Stimulated activated CD4-positive, alpha-beta T cell treated with anti-CD3 and anti-CD28 coated beads, Interleukin-15, amount 100 ng/mL, for 24 hours (primary cell): ENCODE results near the gene SIK3.
A peak's percentile ranks its signal among the peaks of the same experiment; 100 is the strongest.
"Not testable (repeated sequence)": the region's sequence is repeated elsewhere in the genome, so short reads cannot be mapped to it uniquely, and the experiment has no call there.

Experiments
- DNase-seq: peaks from one replicate; pipeline ENCODE4 v3.0.0-alpha.2; 2020

Gene SIK3

DNA sequence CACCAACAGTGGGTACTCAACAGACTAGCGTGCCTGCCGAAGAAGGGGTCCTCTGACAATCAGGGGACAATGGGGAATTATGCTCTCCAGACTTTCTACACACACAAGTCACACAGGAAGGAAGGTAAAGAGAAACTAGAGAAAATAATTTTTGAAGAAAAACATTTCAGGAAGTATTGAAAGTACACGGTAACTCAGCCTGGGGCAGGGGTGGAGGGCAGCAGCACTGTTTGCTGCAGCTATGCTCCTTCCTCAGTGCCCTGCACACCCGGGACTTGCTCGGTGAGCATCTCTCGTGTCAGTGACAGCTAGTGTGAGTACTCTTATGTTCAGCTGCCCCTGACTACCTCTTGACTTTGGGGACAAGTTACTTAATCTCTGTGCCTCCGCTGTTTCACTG is 242.8 kb downstream of the SIK3 start:
- no peak for DNase-seq

- peak; percentile 67 for DNase-seq
Measured at GRCh38 chr11:116853461-116854073, 244.7 kb downstream of the SIK3 start.

- DNase-seq, result no peak
Measured at GRCh38 chr11:116852261-116853031, 245.8 kb downstream of the SIK3 start.

GRCh38 chr11:116851626-116852025 is 246.6 kb downstream of the SIK3 start:
- peak; percentile 50 for DNase-seq

- no peak for DNase-seq
Measured at GRCh38 chr11:116849486-116849885, 248.7 kb downstream of the SIK3 start.

- DNase-seq, result no peak
Measured at GRCh38 chr11:116849060-116849459, 249.2 kb downstream of the SIK3 start.

GRCh38 chr11:116847612-116848011 is 250.6 kb downstream of the SIK3 start:
- DNase-seq, result no peak

DNA sequence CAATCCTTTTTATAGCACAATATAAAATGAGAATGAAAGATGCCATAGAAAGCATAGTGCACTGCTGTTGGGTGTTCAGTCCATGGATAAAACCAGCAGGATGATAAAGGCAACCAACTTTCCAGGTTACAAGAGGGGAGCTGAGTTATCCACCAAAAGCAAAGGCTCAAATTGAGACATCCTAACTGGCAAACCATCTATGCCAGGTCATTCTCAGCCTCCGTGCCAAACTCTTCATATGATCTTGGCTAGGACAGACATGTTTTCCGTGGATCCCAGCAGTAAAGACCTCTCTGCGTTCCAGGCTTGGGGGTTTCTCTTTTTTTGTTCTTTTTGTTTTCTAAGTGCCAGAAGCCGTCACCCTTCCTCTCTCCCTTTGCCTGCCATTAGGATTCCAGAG is 253.5 kb downstream of the SIK3 start:
- no peak for DNase-seq

DNA sequence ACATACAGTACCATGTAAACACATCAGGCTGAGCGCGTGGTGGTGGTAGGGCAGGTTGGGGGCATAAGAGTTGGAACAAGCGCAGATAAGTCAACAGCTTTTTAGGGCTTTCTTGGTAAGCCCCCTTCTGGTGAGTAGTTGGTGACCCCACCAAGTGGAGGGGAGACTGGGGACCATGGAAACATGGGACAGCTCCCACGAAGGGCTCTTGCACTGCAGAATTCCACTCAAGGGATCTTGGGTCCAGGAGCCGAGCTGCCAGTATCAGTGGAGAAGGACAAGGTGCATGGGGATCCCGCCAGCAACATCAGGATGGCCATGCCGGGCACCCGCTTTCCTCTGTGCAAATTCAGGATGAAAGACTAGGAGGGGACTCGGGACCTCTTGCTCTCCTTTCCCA is 254.6 kb downstream of the SIK3 start:
- DNase-seq, result no peak

GRCh38 chr11:116842909-116843308 is 255.3 kb downstream of the SIK3 start:
- no peak for DNase-seq

DNA sequence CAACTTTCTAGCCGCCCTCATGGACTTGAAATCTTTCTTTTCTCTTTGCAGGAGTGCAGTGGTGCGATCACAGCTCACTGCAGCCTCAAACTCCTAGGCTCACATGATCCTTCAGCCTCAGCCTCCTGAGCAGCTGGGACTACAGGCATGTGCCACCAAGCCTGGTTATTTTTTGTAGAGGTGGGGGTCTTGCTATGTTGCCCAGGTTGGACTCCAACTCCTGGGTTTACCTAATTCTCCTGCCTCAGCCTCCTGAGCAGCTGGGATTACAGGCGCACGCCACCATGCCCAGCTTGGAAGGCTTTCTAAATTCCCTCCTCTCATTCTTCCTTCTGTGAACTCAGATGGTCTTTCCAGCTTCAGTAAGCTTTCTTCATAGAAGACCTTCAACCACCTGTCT is 256.1 kb downstream of the SIK3 start:
- no peak for DNase-seq

DNA sequence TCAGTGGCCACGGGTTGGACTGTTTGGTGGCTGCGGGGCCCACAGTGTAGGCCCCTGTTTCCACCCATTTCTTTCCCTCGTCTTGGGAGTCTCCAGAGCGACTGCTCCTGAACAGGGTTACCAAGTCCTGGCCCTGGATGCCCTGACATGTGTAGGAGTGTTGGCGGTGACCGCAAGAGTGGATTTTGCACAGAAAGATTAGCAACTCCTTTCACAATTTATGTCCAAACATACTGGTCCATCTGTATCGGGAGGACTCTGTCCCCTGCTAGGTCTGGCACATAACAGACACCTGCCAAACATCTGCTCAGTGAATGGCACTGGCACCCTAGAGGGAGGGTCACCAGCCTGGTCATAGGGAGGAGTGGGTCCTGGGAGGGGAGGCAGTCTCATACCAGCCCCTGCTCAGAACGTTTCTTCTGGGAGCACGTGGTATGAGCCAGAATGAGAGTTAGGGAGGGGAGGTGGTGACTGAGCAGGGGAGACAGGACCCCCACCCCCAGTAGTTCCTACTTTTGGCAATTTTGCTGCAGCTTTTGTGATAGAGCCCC is 257.4 kb downstream of the SIK3 start:
- DNase-seq, result no peak

- no peak for DNase-seq
Measured at GRCh38 chr11:116840224-116840745, 257.9 kb downstream of the SIK3 start.

DNA sequence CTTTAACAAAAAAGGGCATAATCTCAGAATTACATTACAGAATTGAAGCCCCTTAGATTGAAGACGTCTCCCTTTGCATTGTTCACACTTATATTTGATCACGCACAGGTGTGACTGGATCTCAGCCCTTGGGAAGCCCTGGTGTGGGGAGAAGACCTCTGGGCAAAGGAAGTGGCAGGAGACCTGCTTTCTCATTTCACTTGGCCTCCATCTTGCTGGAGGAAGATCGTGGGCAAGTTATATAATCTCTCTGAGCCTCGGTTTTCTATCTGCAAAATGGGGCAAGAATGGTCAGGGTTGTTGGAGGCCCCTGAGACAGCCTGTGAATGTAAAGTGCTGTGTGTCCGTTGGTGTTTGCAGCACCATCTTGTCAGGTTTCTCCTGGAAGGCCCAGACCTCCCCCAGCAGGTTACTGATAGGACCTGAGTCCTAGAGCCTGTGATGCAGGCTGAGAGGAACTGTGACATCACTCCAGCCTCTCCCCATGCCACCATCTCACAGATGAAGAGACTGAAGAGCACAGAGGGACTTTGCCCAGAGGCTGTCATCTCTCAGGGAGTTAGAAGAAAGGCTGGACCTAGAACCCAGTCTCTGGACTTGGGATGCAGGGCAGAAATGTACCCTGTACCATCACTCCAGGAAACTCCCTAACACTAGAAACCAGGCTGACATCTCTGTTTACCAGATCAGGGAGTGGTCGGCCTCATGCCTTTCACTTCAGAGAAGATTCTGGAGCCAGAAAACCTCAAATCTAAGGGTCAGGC is 259.7 kb downstream of the SIK3 start:
- no peak for DNase-seq

DNA sequence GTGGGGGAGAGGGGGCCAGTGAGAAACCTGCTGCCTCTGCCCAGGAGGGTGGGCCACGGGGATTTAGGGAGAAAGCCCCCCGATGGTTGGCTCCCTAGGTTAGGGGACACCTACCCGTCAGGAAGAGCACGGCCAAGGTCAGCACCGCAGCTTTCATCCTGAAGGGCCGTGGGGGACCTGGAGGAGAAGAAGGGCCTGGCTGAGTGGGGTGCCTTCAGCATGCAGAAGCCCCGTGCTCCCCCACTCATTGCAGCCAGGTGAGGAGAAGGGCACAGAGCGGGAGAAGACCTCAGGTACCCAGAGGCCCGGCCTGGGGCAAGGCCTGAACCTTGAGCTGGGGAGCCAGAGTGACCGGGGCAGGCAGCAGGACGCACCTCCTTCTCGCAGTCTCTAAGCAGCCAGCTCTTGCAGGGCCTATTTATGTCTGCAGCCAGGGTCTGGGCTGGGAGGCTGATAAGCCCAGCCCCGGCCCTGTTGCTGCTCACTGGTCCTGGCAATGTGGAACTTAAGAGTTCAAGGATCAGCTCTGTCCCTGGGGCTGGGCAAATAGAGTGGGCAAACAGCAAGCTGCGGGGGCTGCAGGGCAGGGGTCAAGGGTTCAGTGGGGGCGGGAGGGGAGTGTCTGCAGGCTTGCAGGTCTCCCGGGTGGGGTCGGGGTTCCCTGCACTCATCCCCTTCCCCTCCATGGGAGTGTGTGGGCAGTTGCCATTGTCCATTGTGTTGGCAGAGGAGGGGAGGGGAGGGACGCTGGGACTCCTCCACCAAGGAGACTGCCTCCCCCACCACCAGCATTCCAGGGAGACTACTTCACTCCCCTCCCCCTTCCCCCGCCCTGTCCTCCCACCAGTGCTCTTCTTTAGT is 260.8 kb downstream of the SIK3 start, which contains the start of gene APOA1:
TSS of gene APOA1 (minus strand) at position 392 of the 861 bp plus-strand sequence. CDS start at position 157, 235 bp downstream.
- no peak for DNase-seq

DNA sequence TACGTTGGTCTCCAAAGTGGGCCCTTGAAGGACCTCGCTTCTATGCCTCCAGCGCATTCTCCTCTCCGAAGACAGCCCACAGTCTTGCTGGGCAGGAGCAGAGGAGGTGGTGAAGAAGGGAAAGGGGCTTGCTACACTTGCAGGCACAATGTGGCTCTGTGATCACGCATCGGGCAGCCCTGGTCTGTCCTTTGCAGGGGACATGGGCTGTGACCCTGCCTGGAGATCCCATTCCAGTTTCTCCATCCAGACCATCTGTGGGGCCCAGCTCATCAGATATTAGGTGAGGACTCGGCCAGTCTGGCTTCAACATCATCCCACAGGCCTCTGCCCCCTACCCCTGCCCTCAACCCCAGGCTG is 261.6 kb downstream of the SIK3 start:
- DNase-seq, result no peak

- DNase-seq, result peak; percentile 87
Measured at GRCh38 chr11:116835791-116836631, 262.2 kb downstream of the SIK3 start.

DNA sequence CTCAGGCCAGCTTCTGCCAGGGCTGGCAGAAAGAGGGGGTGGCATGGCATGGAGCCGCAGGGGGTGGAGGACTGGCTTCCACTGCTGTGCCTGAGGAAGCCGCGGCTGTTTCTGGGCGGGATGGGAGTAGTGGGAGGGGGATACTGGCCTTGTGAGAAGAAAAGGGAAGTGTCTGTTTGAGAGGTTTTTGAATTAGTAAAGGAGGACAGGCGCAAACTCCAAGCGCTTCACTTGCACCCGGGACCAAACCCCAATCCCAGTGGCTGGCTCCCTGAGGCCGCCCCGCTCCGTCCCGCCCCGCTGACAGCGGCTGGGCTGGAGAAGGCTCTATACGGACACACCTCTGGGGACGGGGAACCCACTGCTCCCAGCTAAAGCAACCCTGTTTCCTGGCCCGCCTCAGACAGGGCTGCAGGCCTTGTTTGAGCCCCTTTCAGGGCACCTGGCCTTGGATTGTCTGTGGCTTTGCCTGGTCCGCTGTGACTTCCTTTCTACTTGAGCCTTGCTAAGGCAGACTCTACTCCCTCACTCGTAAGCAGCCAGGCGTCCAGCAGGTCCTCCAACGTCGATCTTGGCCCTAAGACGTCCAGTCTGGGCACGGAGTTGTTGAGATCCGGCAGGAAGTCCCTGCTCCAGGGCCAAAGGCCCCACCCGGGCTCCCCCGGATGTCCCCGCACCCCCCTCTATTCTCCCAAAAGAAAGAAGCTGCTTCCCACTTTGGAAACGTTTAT is 263.0 kb downstream of the SIK3 start:
- DNase-seq, result no peak

GRCh38 chr11:116834535-116835041 is 263.6 kb downstream of the SIK3 start:
- not testable (repeated sequence) for DNase-seq

DNA sequence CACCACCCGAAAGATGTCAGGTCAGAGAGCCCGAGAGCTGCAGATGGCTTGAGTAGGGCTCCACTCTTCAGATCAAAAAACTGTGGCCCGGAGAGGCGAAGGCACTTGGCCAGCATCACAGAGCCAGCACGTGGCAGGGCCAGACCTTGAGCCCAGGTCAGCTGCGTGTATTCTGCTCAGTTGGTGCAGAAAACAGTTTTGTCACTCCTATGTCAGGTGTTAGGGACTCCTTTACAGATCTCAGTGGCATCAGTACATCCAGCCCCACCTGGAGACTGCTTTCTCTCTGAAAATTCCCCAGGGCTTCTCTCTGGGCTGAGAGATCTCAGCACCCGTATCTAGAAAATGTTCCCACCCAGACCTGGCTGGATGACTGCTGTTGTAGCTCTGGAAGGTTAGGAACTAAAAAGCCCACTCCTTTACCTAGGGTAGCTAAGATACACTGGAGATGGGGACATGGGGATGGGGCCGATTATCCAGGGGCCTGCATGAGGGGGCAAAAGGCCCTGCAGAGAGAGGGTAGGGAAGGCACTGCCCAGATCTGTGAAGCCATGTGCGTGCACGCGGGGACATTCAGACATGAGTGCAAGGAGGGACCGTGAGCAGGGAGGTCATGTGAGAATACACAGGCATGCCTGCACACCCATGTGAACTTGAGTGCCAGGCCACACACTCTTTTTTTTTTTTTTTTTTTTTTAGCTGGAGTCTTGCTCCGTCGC is 264.3 kb downstream of the SIK3 start:
- no peak for DNase-seq
